BJ (cell line): ENCODE data around the gene UCKL1. TPM values are rescaled to one million over a fixed set of nuclear protein-coding genes. Genes with fewer than 3 reads are reported as not detected.
"Not testable (repeated sequence)": the region's sequence is repeated elsewhere in the genome, so short reads cannot be mapped to it uniquely, and the experiment has no call there.

ENCODE experiments used
- CTCF ChIA-PET: fragments of 350-600 bp; formaldehyde crosslinking; extraction: SDS; loops from one replicate; lab custom pipeline; 2021; ENCODE audit warnings: antibody characterized with exemption, inconsistent platforms; lab: Yijun Ruan, JAX
- POLR2A ChIA-PET: fragments of 300-600 bp; sonication (Branson Sonifier 250); formaldehyde crosslinking; extraction: SDS; loops from one replicate; lab custom pipeline; 2021; ENCODE audit warnings: antibody characterized with exemption; lab: Charles Lee
- DNase-seq: peaks from one replicate; pipeline ENCODE4 v3.0.0-alpha.2; 2011; ENCODE audit warnings: low read depth
- H3K27me3 ChIP-seq: 2 replicates; pipeline ENCODE4 v1.6.0; 2011; ENCODE audit warnings: low read length; ENCODE audit not compliant: control insufficient read depth, insufficient read depth
- H3K36me3 ChIP-seq: 2 replicates; pipeline ENCODE4 v1.5.1; 2011; ENCODE audit warnings: low read length; ENCODE audit not compliant: control insufficient read depth, insufficient read depth
- H3K4me3 ChIP-seq: 2 replicates; pipeline ENCODE4 v1.5.1; 2011; ENCODE audit warnings: low read depth, mild to moderate bottlenecking, control low read depth, low read length
- CTCF ChIP-seq: IDR thresholded peaks from 2 replicates; pipeline ENCODE4 v1.5.1; 2011; ENCODE audit warnings: low read depth, mild to moderate bottlenecking, control low read depth, inconsistent platforms, low read length, moderate library complexity; ENCODE audit not compliant: insufficient read depth
- polyA plus RNA-seq: library from polyadenylated mRNA; depleted of rRNA; stranded (reverse); fragments of >200 nt; gene quantifications from 2 replicates; pipeline ENCODE4 v1.2.3, GENCODE V29; 2011

The UCKL1 gene
- polyA plus RNA-seq, 1 experiment = 40.1 TPM

- Histone ChIP-seq H3K27me3 (no peaks in the 10 kb centered on the region), H3K36me3 (no peaks in the 10 kb centered on the region), H3K4me3 (peak overlapping the region; percentile 55)
- TF ChIP-seq CTCF = no peak
- no peak for DNase-seq
- ChIA-PET POLR2A (no interaction called here), CTCF (interaction anchor here (1.7 to 2.5 kb wide), 5 partner anchors 60 to 441 kb away, joined by 4 to 20 read pairs (median 12); partner anchors contain the start of gene PTK6)
These were observed 23.0 kb upstream of the UCKL1 start for GRCh38 chr20:63979229-63979556.

- Histone ChIP-seq H3K27me3 (no peaks in the 10 kb centered on the region), H3K36me3 (no peaks in the 10 kb centered on the region), H3K4me3 (peak overlapping the region; percentile 55)
- POLR2A ChIA-PET = no interaction called here
- no peak for TF ChIP-seq CTCF
- CTCF ChIA-PET = interaction anchor here (2.5 kb wide), 2 partner anchors 60 to 79 kb away, joined by 16 to 20 read pairs; no protein-coding TSS in a partner anchor
- no peak for DNase-seq
These were observed 22.4 kb upstream of the UCKL1 start for GRCh38 chr20:63978319-63979228.

GRCh38 chr20:63977739-63978276 is 21.6 kb upstream of the UCKL1 start:
- ChIA-PET POLR2A (no interaction called here), CTCF (interaction anchor here (0.9 to 1.2 kb wide), 2 partner anchors 88 to 440 kb away, joined by 3 to 5 read pairs; partner anchors contain the start of gene PTK6)
- no peaks in the 10 kb centered on the region for H3K27me3 ChIP-seq
- no peak overlapping the region for H3K4me3 ChIP-seq
- no peaks in the 10 kb centered on the region for H3K36me3 ChIP-seq
- no peak for TF ChIP-seq CTCF
- no peak for DNase-seq

- CTCF ChIA-PET = interaction anchor here (0.9 to 1.2 kb wide), 2 partner anchors 88 to 439 kb away, joined by 3 to 5 read pairs; partner anchors contain the start of gene PTK6
- TF ChIP-seq CTCF = no peak
These were observed 20.9 kb upstream of the UCKL1 start for GRCh38 chr20:63976980-63977738.

GRCh38 chr20:63976511-63976910 is 20.3 kb upstream of the UCKL1 start:
- H3K27me3 ChIP-seq, DNase-seq, POLR2A ChIA-PET, H3K36me3 ChIP-seq, H3K4me3 ChIP-seq: not testable (repeated sequence)
- CTCF ChIA-PET = interaction anchor here (3.8 kb wide), 1 partner anchor 438 kb away, joined by 53 read pairs; the partner anchor contains the start of gene PTK6

More at GRCh38 chr20:63976980-63977738, 20.9 kb upstream of the UCKL1 start:
- Histone ChIP-seq H3K27me3 (no peaks in the 10 kb centered on the region), H3K36me3 (no peaks in the 10 kb centered on the region), H3K4me3 (no peak overlapping the region)
- no peak for DNase-seq
- POLR2A ChIA-PET = no interaction called here
